SK-N-SH treated with all-trans-retinoic acid at 6 μM for 48 hours (cell line): Measurements from ENCODE around the gene DCP2.

Experiments
- ARNTL ChIP-seq: fragments of 450-650 bp; formaldehyde crosslinking; IDR thresholded peaks from 2 replicates; pipeline ENCODE4 v1.5.0; 2020; ENCODE audit warnings: low read depth, mild to moderate bottlenecking, moderate library complexity, borderline replicate concordance
- BACH2 ChIP-seq: fragments of 250-450 bp; sonication (Bioruptor Pico); IDR thresholded peaks from 2 replicates; pipeline ENCODE4 v1.9.0; 2021; ENCODE audit warnings: mild to moderate bottlenecking, borderline replicate concordance
- CSDC2 ChIP-seq: fragments of 250-450 bp; sonication (Bioruptor Pico); IDR thresholded peaks from 2 replicates; pipeline ENCODE4 v1.5.0; 2020; ENCODE audit warnings: mild to moderate bottlenecking, moderate library complexity
- GLIS3 ChIP-seq: fragments of 250-450 bp; sonication (Bioruptor Pico); IDR thresholded peaks from 2 replicates; pipeline ENCODE4 v1.5.0; 2020; ENCODE audit warnings: mild to moderate bottlenecking, moderate library complexity
- ISL1 ChIP-seq: fragments of 250-450 bp; sonication (Bioruptor Pico); IDR thresholded peaks from 2 replicates; pipeline ENCODE4 v2.1.2; 2022; ENCODE audit warnings: mild to moderate bottlenecking, moderate library complexity
- TCF4 ChIP-seq: fragments of 250-450 bp; sonication (Bioruptor Pico); IDR thresholded peaks from 2 replicates; pipeline ENCODE4 v1.8.0; 2021; ENCODE audit warnings: mild to moderate bottlenecking, moderate library complexity, borderline replicate concordance
- ZC3H10 ChIP-seq: fragments of 250-450 bp; sonication (Bioruptor Pico); IDR thresholded peaks from 2 replicates; pipeline ENCODE4 v1.5.1; 2021; ENCODE audit warnings: mild to moderate bottlenecking, moderate library complexity
- ZFP3 ChIP-seq: fragments of 250-450 bp; sonication (Bioruptor Pico); IDR thresholded peaks from 2 replicates; pipeline ENCODE4 v1.5.0; 2020; ENCODE audit warnings: mild to moderate bottlenecking, moderate library complexity
- ZFP30 ChIP-seq: fragments of 450-650 bp; formaldehyde crosslinking; IDR thresholded peaks from 2 replicates; pipeline ENCODE4 v1.5.0; 2022; ENCODE audit warnings: mild to moderate bottlenecking, moderate library complexity
- ZNF565 ChIP-seq: fragments of 450-650 bp; formaldehyde crosslinking; conservative IDR thresholded peaks from 2 replicates; pipeline ENCODE4 v1.5.0; 2020; ENCODE audit warnings: low read depth, mild to moderate bottlenecking, moderate library complexity
- ZNF70 ChIP-seq: fragments of 450-650 bp; formaldehyde crosslinking; IDR thresholded peaks from 2 replicates; pipeline ENCODE4 v1.5.0; 2020; ENCODE audit warnings: mild to moderate bottlenecking, moderate library complexity
- TF ChIP-seq, protein P1 (sequence below): fragments of 250-450 bp; sonication (Bioruptor Pico); IDR thresholded peaks from 2 replicates; pipeline ENCODE4 v1.5.1; 2020; ENCODE audit warnings: low read depth, mild to moderate bottlenecking, moderate library complexity

DNA sequence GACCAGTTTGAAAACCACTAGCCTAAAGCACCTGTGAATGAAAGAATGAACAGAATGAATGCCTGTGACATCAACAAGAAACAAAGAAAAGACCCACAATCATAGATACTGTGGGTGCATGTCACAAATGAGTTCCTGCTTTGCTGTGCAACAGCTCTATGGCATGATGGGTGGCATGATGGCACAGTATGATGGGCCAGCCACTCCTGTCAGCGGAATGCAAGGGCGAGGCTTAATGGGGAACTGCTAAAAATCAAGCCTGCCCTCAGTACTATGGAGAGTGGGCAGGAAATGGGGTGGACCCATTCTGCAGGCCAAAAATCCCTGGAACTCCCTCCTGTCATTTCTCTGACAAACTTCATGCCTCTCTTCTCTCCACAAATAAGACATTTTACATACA is 89.0 kb downstream of the DCP2 start:
- TF ChIP-seq ZNF70 (CRISPR knock-in tag) (no peak), TCF4 (no peak), ZNF565 (no peak), ZFP3 (CRISPR knock-in tag) (no peak), ZC3H10 (CRISPR knock-in tag) (no peak), ZFP30 (CRISPR knock-in tag) (no peak), GLIS3 (CRISPR knock-in tag) (no peak), ARNTL (CRISPR knock-in tag) (no peak), ISL1 (CRISPR knock-in tag) (no peak), CSDC2 (CRISPR knock-in tag) (no peak), BACH2 (no peak)
- TF ChIP-seq, protein P1, sequence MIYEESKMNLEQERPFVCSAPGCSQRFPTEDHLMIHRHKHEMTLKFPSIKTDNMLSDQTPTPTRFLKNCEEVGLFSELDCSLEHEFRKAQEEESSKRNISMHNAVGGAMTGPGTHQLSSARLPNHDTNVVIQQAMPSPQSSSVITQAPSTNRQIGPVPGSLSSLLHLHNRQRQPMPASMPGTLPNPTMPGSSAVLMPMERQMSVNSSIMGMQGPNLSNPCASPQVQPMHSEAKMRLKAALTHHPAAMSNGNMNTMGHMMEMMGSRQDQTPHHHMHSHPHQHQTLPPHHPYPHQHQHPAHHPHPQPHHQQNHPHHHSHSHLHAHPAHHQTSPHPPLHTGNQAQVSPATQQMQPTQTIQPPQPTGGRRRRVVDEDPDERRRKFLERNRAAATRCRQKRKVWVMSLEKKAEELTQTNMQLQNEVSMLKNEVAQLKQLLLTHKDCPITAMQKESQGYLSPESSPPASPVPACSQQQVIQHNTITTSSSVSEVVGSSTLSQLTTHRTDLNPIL, result no peak
